ENCODE results near the gene GFM2. TPM values are rescaled to one million over a fixed set of nuclear protein-coding genes. Genes with fewer than 3 reads are reported as not detected.

GFM2 gene
- total and polyA plus RNA-seq, 2 of the 13 experiments (the other 11 are each of a cell fraction or from before 2014, with no cell fraction given), result 22.0 to 41.6 TPM

- TF ChIP-seq ZNF687 (CRISPR knock-in tag; IDR thresholded peaks at IDR 0.05) (peak; percentile 91), KAT2B (IDR thresholded peaks at IDR 0.05; ENCODE audit: borderline replicate concordance, low read depth, low read length) (no peak), ATF1 (CRISPR knock-in tag; IDR thresholded peaks at IDR 0.05) (peak; percentile 78), REST (IDR thresholded peaks at IDR 0.05; ENCODE audit: borderline replicate concordance in 1 of 2, low read depth in 1 of 2, low read length in 2 of 2) (peak in 1 of 2 experiments; percentile 48; a peak in 1 of 4 replicates), TEAD2 (CRISPR knock-in tag; IDR thresholded peaks at IDR 0.05) (no peak), SETDB1 (CRISPR knock-in tag; IDR thresholded peaks at IDR 0.05; ENCODE audit: borderline replicate concordance) (0 out of 2 replicates have a peak, but pooled peaks have one; percentile 19), ZFP91 (CRISPR knock-in tag; IDR thresholded peaks at IDR 0.05; ENCODE audit: borderline replicate concordance) (peak; percentile 91), CBFB (CRISPR knock-in tag; IDR thresholded peaks at IDR 0.05) (peak; percentile 94), ZC3H4 (CRISPR knock-in tag; IDR thresholded peaks at IDR 0.05; ENCODE audit: borderline replicate concordance) (no peak), THRA (CRISPR knock-in tag; IDR thresholded peaks at IDR 0.05; ENCODE audit: borderline replicate concordance) (peak; percentile 63), ELK4 (CRISPR knock-in tag; IDR thresholded peaks at IDR 0.05; ENCODE audit: borderline replicate concordance) (peak; percentile 13; the same call in 1 of the 2 replicates), ZNF460 (CRISPR knock-in tag; IDR thresholded peaks at IDR 0.05; ENCODE audit: borderline replicate concordance) (no peak; the same call in 1 of the 2 replicates), RXRB (CRISPR knock-in tag; IDR thresholded peaks at IDR 0.05; ENCODE audit: borderline replicate concordance) (peak; percentile 44), RAD21 (CRISPR knock-in tag; IDR thresholded peaks at IDR 0.05) (no peak; the same call in none of the 2 replicates), KLF16 (CRISPR knock-in tag; IDR thresholded peaks at IDR 0.05) (peak in 1 of 2 experiments; percentile 90; a peak in 3 of 4 replicates), NFYB (CRISPR knock-in tag; IDR thresholded peaks at IDR 0.05) (no peak; the same call in 1 of the 2 replicates)
Measured at GRCh38 chr5:74766849-74767578, at the start of gene GFM2, which contains the start of gene NSA2 (continued).
